Measurements from ENCODE around the gene CPO. TPM values are rescaled to one million over a fixed set of nuclear protein-coding genes. Genes with fewer than 3 reads are reported as not detected.

Gene CPO
- 1 to 10 TPM in 1 of 4 donors, under 1 TPM in 2, not detected in 1; 0.39 to 2.2 (median 0.63) TPM for total RNA-seq

- TF ChIP-seq CTCF (IDR thresholded peaks at IDR 0.05) (no peak), EP300 (IDR thresholded peaks at IDR 0.05) (no peak), POLR2A (IDR thresholded peaks at IDR 0.05) (no peak)
- WGBS, 2 donors, result 77 to 78% methylated on average over 2 of the region's 2 CpGs
- no peaks in the 10 kb centered on the region for H3K36me3 ChIP-seq
- H3K27me3 ChIP-seq, result no peaks in the 10 kb centered on the region
- H3K4me3 ChIP-seq, result no peak within 1 kb of the TSS
- H3K9me3 ChIP-seq, result no peaks in the 10 kb centered on the region
- H3K27ac ChIP-seq, result no peak within 1 kb of the TSS
- DNase-seq (ENCODE audit: low spot score in 2 of 2), result no peak
- peaks cover 0 to 5% (median 0%) of the 10 kb centered on the region in 4 donors for H3K4me1 ChIP-seq
Measured at GRCh38 chr2:206939340-206939739, at the start of gene CPO. TSS of gene CPO (plus strand) at chr2:206939518. CDS start at chr2:206939600, 82 bp downstream.

GRCh38 chr2:206890179-206890578, 49.1 kb upstream of the CPO start:
- no peaks in the 10 kb centered on the region for H3K4me1 ChIP-seq
- no peaks in the 10 kb centered on the region for H3K36me3 ChIP-seq
- H3K4me3 ChIP-seq, result no peak overlapping the region
- WGBS, 2 donors, result 72 to 82% methylated on average over 2 of the region's 2 CpGs
- peaks cover 0 to 5% (median 0%) of the 10 kb centered on the region in 4 donors for H3K9me3 ChIP-seq
- H3K27ac ChIP-seq, result no peak overlapping the region
- no peaks in the 10 kb centered on the region for H3K27me3 ChIP-seq
- no peak for DNase-seq (ENCODE audit: low spot score in 2 of 2)
- no peak for TF ChIP-seq POLR2A (IDR thresholded peaks at IDR 0.05)
- TF ChIP-seq EP300 (IDR thresholded peaks at IDR 0.05), result no peak
- TF ChIP-seq CTCF (IDR thresholded peaks at IDR 0.05), result no peak

GRCh38 chr2:206890926-206891325, 48.4 kb upstream of the CPO start:
- Histone ChIP-seq H3K4me3 (no peak overlapping the region), H3K27ac (no peak overlapping the region), H3K4me1 (no peaks in the 10 kb centered on the region), H3K27me3 (no peaks in the 10 kb centered on the region), H3K36me3 (no peaks in the 10 kb centered on the region), H3K9me3 (peaks cover 0 to 5% (median 0%) of the 10 kb centered on the region in 4 donors)
- TF ChIP-seq POLR2A (IDR thresholded peaks at IDR 0.05) (no peak), EP300 (IDR thresholded peaks at IDR 0.05) (no peak), CTCF (IDR thresholded peaks at IDR 0.05) (no peak)
- DNase-seq (ENCODE audit: low spot score in 2 of 2), result no peak
- 40% methylated on average over 1 of the region's 1 CpG for WGBS, 2 donors

GRCh38 chr2:206915121-206915520, 24.2 kb upstream of the CPO start:
- H3K27me3 ChIP-seq, result no peaks in the 10 kb centered on the region
- H3K36me3 ChIP-seq, result no peaks in the 10 kb centered on the region
- no peaks in the 10 kb centered on the region for H3K9me3 ChIP-seq
- no peak for DNase-seq (ENCODE audit: low spot score in 2 of 2)
- 41 to 44% methylated on average over 1 of the region's 1 CpG for WGBS, 2 donors
- H3K27ac ChIP-seq, result no peak overlapping the region
- no peak for TF ChIP-seq POLR2A (IDR thresholded peaks at IDR 0.05)
- no peak for TF ChIP-seq EP300 (IDR thresholded peaks at IDR 0.05)
- TF ChIP-seq CTCF (IDR thresholded peaks at IDR 0.05), result no peak
- no peaks in the 10 kb centered on the region for H3K4me1 ChIP-seq
- no peak overlapping the region for H3K4me3 ChIP-seq

- 62 to 68% methylated on average over 2 of the region's 2 CpGs for WGBS, 2 donors
- Histone ChIP-seq H3K27ac (no peak overlapping the region), H3K27me3 (no peaks in the 10 kb centered on the region), H3K9me3 (no peaks in the 10 kb centered on the region), H3K4me1 (no peaks in the 10 kb centered on the region), H3K36me3 (no peaks in the 10 kb centered on the region), H3K4me3 (no peak overlapping the region)
- no peak for DNase-seq (ENCODE audit: low spot score in 2 of 2)
- no peak for TF ChIP-seq POLR2A (IDR thresholded peaks at IDR 0.05)
- no peak for TF ChIP-seq EP300 (IDR thresholded peaks at IDR 0.05)
- no peak for TF ChIP-seq CTCF (IDR thresholded peaks at IDR 0.05)
Measured at GRCh38 chr2:206918263-206918662, 21.1 kb upstream of the CPO start.

Data from tibial nerve (tissue), 4 donors.